Neural cell (in vitro differentiated cells): Measurements from ENCODE around the gene TMEM127.

Experiments used
- CTCF ChIP-seq: fragments of 450-650 bp; IDR thresholded peaks from 2 replicates; pipeline ENCODE4 v1.5.1; 2014; ENCODE audit warnings: antibody characterized with exemption, mild to moderate bottlenecking, moderate library complexity; ENCODE audit not compliant: poor library complexity, severe bottlenecking
- EP300 ChIP-seq: fragments of 450-650 bp; conservative IDR thresholded peaks from 2 replicates; pipeline ENCODE4 v1.6.1; 2014; ENCODE audit warnings: antibody characterized with exemption, mild to moderate bottlenecking, moderate library complexity; ENCODE audit not compliant: poor library complexity, severe bottlenecking
- EZH2 ChIP-seq: fragments of 200-600, 300-800 bp; shearing (Covaris generic), sonication (generic); IDR thresholded peaks from 2 replicates; pipeline ENCODE4 v1.6.1; 2014; ENCODE audit warnings: antibody characterized with exemption, low read length, borderline replicate concordance, mild to moderate bottlenecking; ENCODE audit not compliant: insufficient read depth, poor library complexity, severe bottlenecking
- MXI1 ChIP-seq: fragments of 450-650 bp; conservative IDR thresholded peaks from 2 replicates; pipeline ENCODE4 v1.6.1; 2014; ENCODE audit warnings: antibody characterized with exemption, mild to moderate bottlenecking; ENCODE audit not compliant: poor library complexity, severe bottlenecking
- POLR2AphosphoS5 ChIP-seq: IDR thresholded peaks from 2 replicates; pipeline ENCODE4 v1.6.1; 2012
- RAD21 ChIP-seq: fragments of 450-650 bp; conservative IDR thresholded peaks from 2 replicates; pipeline ENCODE4 v1.6.1; 2014; ENCODE audit warnings: antibody characterized with exemption, mild to moderate bottlenecking, moderate library complexity
- REST ChIP-seq: IDR thresholded peaks from 2 replicates; pipeline ENCODE4 v1.6.1; 2012; ENCODE audit warnings: borderline replicate concordance
- SMC3 ChIP-seq: fragments of 450-650 bp; conservative IDR thresholded peaks from 2 replicates; pipeline ENCODE4 v1.6.1; 2014; ENCODE audit warnings: antibody characterized with exemption, mild to moderate bottlenecking, moderate library complexity; ENCODE audit not compliant: poor library complexity
- TAF1 ChIP-seq: IDR thresholded peaks from 2 replicates; pipeline ENCODE4 v1.6.1; 2012; ENCODE audit warnings: low read depth

GRCh38 chr2:96296925-96297324 lies 31.1 kb upstream of the TMEM127 start:
- TF ChIP-seq CTCF: no peak
- TF ChIP-seq SMC3: no peak
- no peak for TF ChIP-seq MXI1
- TF ChIP-seq EZH2: no peak
- TF ChIP-seq REST: no peak
- no peak for TF ChIP-seq EP300
- no peak for TF ChIP-seq TAF1
- TF ChIP-seq POLR2AphosphoS5: no peak
- TF ChIP-seq RAD21: no peak
